ENCODE measurements around the gene BCAS3.

BCAS3 gene

DNA sequence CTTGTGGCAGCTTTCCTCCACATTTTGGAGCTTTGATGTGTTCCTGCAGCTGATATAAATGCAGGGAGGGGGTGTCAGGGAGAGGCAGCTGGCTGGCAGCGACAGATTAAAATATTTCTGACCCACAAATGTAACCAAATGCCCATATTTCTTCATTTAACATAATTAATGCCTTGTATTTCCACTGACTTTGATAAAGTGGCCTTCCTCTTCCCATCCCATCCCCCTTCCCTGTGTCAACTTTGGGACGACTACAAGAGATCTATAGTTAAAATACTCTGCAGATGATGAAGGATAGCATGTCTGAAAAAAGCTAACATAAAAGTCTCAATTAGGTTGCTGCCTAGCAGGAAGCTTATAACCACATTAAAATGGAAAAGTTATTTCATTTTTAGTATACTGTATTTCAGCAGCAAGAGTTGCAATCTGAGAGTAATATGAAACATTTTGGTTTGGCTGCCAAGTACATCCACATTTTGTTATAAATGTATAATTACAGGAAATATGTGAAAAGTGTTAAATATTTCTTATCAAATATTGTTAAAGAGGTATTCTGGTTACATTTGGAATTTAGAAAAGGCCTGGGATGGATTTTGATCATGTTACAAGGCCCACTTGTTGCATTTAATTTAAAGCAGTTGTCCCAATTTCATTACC is 483.3 kb downstream of the BCAS3 start (continued):
- TF ChIP-seq BACH2 (CRISPR knock-in tag; IDR thresholded peaks at IDR 0.05; ENCODE audit: borderline replicate concordance) (no peak), ISL1 (CRISPR knock-in tag; IDR thresholded peaks at IDR 0.05) (peak; percentile 86), ZNF565 (CRISPR knock-in tag; conservative IDR thresholded peaks at IDR 0.05; ENCODE audit: low read depth) (no peak), ZNF8 (CRISPR knock-in tag; IDR thresholded peaks at IDR 0.05) (no peak; the same call in 1 of the 2 replicates), TCF4 (CRISPR knock-in tag; IDR thresholded peaks at IDR 0.05; ENCODE audit: borderline replicate concordance) (peak; percentile 24; the same call in 1 of the 2 replicates), ESRRG (CRISPR knock-in tag; IDR thresholded peaks at IDR 0.05) (no peak), ZC3H10 (CRISPR knock-in tag; IDR thresholded peaks at IDR 0.05) (peak; percentile 67; the same call in 1 of the 2 replicates), ZNF70 (CRISPR knock-in tag; IDR thresholded peaks at IDR 0.05) (no peak; the same call in 1 of the 2 replicates), TOX (CRISPR knock-in tag; IDR thresholded peaks at IDR 0.05; ENCODE audit: borderline replicate concordance) (peak; percentile 58), ZFP3 (CRISPR knock-in tag; IDR thresholded peaks at IDR 0.05) (no peak), POU6F1 (CRISPR knock-in tag; IDR thresholded peaks at IDR 0.05; ENCODE audit: borderline replicate concordance, low read depth) (no peak), PPARA (CRISPR knock-in tag; IDR thresholded peaks at IDR 0.05; ENCODE audit: borderline replicate concordance) (no peak), ZFP30 (CRISPR knock-in tag; IDR thresholded peaks at IDR 0.05) (no peak), CSDC2 (CRISPR knock-in tag; IDR thresholded peaks at IDR 0.05) (0 out of 2 replicates have a peak, but pooled peaks have one; percentile 14)
- TF ChIP-seq, protein P1, sequence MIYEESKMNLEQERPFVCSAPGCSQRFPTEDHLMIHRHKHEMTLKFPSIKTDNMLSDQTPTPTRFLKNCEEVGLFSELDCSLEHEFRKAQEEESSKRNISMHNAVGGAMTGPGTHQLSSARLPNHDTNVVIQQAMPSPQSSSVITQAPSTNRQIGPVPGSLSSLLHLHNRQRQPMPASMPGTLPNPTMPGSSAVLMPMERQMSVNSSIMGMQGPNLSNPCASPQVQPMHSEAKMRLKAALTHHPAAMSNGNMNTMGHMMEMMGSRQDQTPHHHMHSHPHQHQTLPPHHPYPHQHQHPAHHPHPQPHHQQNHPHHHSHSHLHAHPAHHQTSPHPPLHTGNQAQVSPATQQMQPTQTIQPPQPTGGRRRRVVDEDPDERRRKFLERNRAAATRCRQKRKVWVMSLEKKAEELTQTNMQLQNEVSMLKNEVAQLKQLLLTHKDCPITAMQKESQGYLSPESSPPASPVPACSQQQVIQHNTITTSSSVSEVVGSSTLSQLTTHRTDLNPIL (CRISPR knock-in tag; IDR thresholded peaks at IDR 0.05; ENCODE audit: low read depth), result no peak

DNA sequence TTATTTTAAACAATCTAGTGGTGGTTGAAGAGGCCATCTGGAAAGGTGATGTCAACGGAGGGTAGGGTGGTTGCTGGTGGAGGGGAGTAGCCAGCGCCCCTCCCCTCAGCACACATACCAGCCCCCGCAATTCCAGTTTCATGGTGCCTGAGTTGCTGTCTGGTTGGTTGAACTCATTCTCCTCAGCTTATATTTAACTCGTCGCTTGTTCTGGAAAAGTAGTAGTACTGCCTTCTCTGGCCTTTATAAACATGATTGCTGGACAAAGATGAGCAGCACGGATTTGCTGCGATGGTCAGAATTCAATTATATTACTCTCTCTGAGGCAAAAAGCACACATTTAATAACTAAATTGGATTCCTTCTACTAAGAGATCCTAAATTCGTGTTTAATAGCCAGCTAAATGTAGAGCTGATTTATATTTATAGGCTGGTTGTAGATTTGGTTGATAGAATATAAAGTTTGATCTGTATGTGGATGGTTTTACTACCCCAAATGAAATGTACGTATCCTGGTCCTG is 484.0 kb downstream of the BCAS3 start:
- peak; percentile 29 for ATAC-seq
- 0 out of 2 replicates have a peak, but pooled peaks have one; percentile 41 for TF ChIP-seq RARB (CRISPR knock-in tag; IDR thresholded peaks at IDR 0.05)
- peak; percentile 51; the same call in 1 of the 2 replicates for TF ChIP-seq ZFP3 (CRISPR knock-in tag; IDR thresholded peaks at IDR 0.05)
- peak; percentile 97 for TF ChIP-seq TSHZ2 (CRISPR knock-in tag; IDR thresholded peaks at IDR 0.05)
- TF ChIP-seq ZNF565 (CRISPR knock-in tag; conservative IDR thresholded peaks at IDR 0.05; ENCODE audit: low read depth), result 0 out of 2 replicates have a peak, but pooled peaks have one; percentile 5
- TF ChIP-seq BACH2 (CRISPR knock-in tag; IDR thresholded peaks at IDR 0.05; ENCODE audit: borderline replicate concordance), result 0 out of 2 replicates have a peak, but pooled peaks have one; percentile 52
- no peak for TF ChIP-seq TOX (CRISPR knock-in tag; IDR thresholded peaks at IDR 0.05; ENCODE audit: borderline replicate concordance)
- TF ChIP-seq ZNF70 (CRISPR knock-in tag; IDR thresholded peaks at IDR 0.05), result peak; percentile 99
- TF ChIP-seq, protein P1 (CRISPR knock-in tag; IDR thresholded peaks at IDR 0.05; ENCODE audit: low read depth), result no peak
- peak; percentile 69; the same call in 1 of the 2 replicates for TF ChIP-seq CSRNP3 (CRISPR knock-in tag; IDR thresholded peaks at IDR 0.05)
- TF ChIP-seq TCF4 (CRISPR knock-in tag; IDR thresholded peaks at IDR 0.05; ENCODE audit: borderline replicate concordance), result peak; percentile 75; the same call in 1 of the 2 replicates
- TF ChIP-seq PATZ1 (CRISPR knock-in tag; IDR thresholded peaks at IDR 0.05; ENCODE audit: borderline replicate concordance), result peak; percentile 81; the same call in 1 of the 2 replicates
- TF ChIP-seq OSR1 (CRISPR knock-in tag; IDR thresholded peaks at IDR 0.05), result no peak
- peak; percentile 89 for TF ChIP-seq GLIS3 (CRISPR knock-in tag; IDR thresholded peaks at IDR 0.05)
- TF ChIP-seq ZNF8 (CRISPR knock-in tag; IDR thresholded peaks at IDR 0.05), result peak; percentile 36; the same call in 1 of the 2 replicates
- TF ChIP-seq CSDC2 (CRISPR knock-in tag; IDR thresholded peaks at IDR 0.05), result peak; percentile 68
- peak; percentile 89 for TF ChIP-seq SNAI2 (CRISPR knock-in tag; IDR thresholded peaks at IDR 0.05)
- TF ChIP-seq ESRRG (CRISPR knock-in tag; IDR thresholded peaks at IDR 0.05), result no peak
- TF ChIP-seq ZC3H10 (CRISPR knock-in tag; IDR thresholded peaks at IDR 0.05), result peak; percentile 50; the same call in 1 of the 2 replicates
- TF ChIP-seq ARNTL (CRISPR knock-in tag; IDR thresholded peaks at IDR 0.05; ENCODE audit: borderline replicate concordance, low read depth), result no peak
- no peak for TF ChIP-seq POU6F1 (CRISPR knock-in tag; IDR thresholded peaks at IDR 0.05; ENCODE audit: borderline replicate concordance, low read depth)
- TF ChIP-seq ZFP30 (CRISPR knock-in tag; IDR thresholded peaks at IDR 0.05), result 0 out of 2 replicates have a peak, but pooled peaks have one; percentile 14
- TF ChIP-seq ISL1 (CRISPR knock-in tag; IDR thresholded peaks at IDR 0.05), result peak; percentile 94
- no peak for TF ChIP-seq PPARA (CRISPR knock-in tag; IDR thresholded peaks at IDR 0.05; ENCODE audit: borderline replicate concordance)
